ENCODE measurements around the gene ZNF492.

- TF ChIP-seq, protein P1, sequence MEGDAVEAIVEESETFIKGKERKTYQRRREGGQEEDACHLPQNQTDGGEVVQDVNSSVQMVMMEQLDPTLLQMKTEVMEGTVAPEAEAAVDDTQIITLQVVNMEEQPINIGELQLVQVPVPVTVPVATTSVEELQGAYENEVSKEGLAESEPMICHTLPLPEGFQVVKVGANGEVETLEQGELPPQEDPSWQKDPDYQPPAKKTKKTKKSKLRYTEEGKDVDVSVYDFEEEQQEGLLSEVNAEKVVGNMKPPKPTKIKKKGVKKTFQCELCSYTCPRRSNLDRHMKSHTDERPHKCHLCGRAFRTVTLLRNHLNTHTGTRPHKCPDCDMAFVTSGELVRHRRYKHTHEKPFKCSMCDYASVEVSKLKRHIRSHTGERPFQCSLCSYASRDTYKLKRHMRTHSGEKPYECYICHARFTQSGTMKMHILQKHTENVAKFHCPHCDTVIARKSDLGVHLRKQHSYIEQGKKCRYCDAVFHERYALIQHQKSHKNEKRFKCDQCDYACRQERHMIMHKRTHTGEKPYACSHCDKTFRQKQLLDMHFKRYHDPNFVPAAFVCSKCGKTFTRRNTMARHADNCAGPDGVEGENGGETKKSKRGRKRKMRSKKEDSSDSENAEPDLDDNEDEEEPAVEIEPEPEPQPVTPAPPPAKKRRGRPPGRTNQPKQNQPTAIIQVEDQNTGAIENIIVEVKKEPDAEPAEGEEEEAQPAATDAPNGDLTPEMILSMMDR (IDR thresholded peaks at IDR 0.05), result no peak
- no peak for TF ChIP-seq POLR2A (IDR thresholded peaks at IDR 0.05)
Observed at GRCh38 chr19:22617614-22618320, 16.4 kb upstream of the ZNF492 start.
